DND-41 (cell line): ENCODE data around the gene SAMD4B.
A peak's percentile ranks its signal among the peaks of the same experiment; 100 is the strongest.

Source experiments
- ATAC-seq: fragments of 200-7000 bp; cut with Tn5 transposase; 3 replicates; pipeline ENCODE4 v1.9.1; 2021; ENCODE audit warnings: low read depth; ENCODE audit not compliant: insufficient read depth
- DNase-seq: peaks from one replicate; pipeline ENCODE4 v3.0.0-alpha.2; 2020
- H2AFZ ChIP-seq: 2 replicates; pipeline ENCODE4 v1.6.0; 2012; ENCODE audit warnings: low read depth, low read length
- H3K27ac ChIP-seq: 2 replicates; pipeline ENCODE4 v1.5.1; 2012; ENCODE audit warnings: low read length, inconsistent platforms
- H3K27me3 ChIP-seq: fragments of 200-600 bp; sonication (generic); 2 replicates; pipeline ENCODE4 v1.6.0; 2012; ENCODE audit warnings: low read length, mild to moderate bottlenecking, inconsistent platforms; ENCODE audit not compliant: insufficient read depth, poor library complexity
- H3K36me3 ChIP-seq: 2 replicates; pipeline ENCODE4 v1.5.1; 2012; ENCODE audit warnings: low read length, inconsistent platforms; ENCODE audit not compliant: insufficient read depth
- H3K4me1 ChIP-seq: 2 replicates; pipeline ENCODE4 v1.5.1; 2012; ENCODE audit warnings: mild to moderate bottlenecking, low read length; ENCODE audit not compliant: insufficient read depth
- H3K4me2 ChIP-seq: 2 replicates; pipeline ENCODE4 v1.6.0; 2012; ENCODE audit warnings: mild to moderate bottlenecking, moderate library complexity, low read length, inconsistent platforms; ENCODE audit not compliant: insufficient read depth
- H3K4me3 ChIP-seq, 2 experiments: fragments of 200-600 bp in 1 of 2; shearing (Covaris generic) in 1 of 2; 2 replicates each; pipeline ENCODE4 v1.5.1; 2012 to 2016; ENCODE audit warnings: inconsistent platforms in 2 of 2, low read length in 2 of 2, mild to moderate bottlenecking in 2 of 2, low read depth in 1 of 2, moderate library complexity in 1 of 2
- H3K79me2 ChIP-seq: 2 replicates; pipeline ENCODE4 v1.6.0; 2012; ENCODE audit warnings: low read length, inconsistent platforms; ENCODE audit not compliant: insufficient read depth
- H3K9ac ChIP-seq: 2 replicates; pipeline ENCODE4 v1.6.0; 2012; ENCODE audit warnings: low read depth, mild to moderate bottlenecking, inconsistent platforms, low read length, moderate library complexity
- H3K9me3 ChIP-seq: 2 replicates; pipeline ENCODE4 v1.5.1; 2012; ENCODE audit warnings: low read length, moderate library complexity, mild to moderate bottlenecking, inconsistent platforms; ENCODE audit not compliant: insufficient read depth, severe bottlenecking
- H4K20me1 ChIP-seq: 2 replicates; pipeline ENCODE4 v1.6.0; 2012; ENCODE audit warnings: low read length; ENCODE audit not compliant: insufficient read depth
- EZH2 ChIP-seq: IDR thresholded peaks from 3 replicates; pipeline ENCODE4 v1.6.1; 2012; ENCODE audit warnings: borderline replicate concordance, low read depth, mild to moderate bottlenecking, moderate library complexity, low read length, inconsistent platforms; ENCODE audit not compliant: severe bottlenecking
- TF ChIP-seq, protein P1 (sequence below): IDR thresholded peaks from 2 replicates; pipeline ENCODE4 v1.5.1; 2012; ENCODE audit warnings: borderline replicate concordance, low read length, moderate library complexity, mild to moderate bottlenecking; ENCODE audit not compliant: poor library complexity, severe bottlenecking; ENCODE audit errors: extremely low read depth

Gene SAMD4B

DNA sequence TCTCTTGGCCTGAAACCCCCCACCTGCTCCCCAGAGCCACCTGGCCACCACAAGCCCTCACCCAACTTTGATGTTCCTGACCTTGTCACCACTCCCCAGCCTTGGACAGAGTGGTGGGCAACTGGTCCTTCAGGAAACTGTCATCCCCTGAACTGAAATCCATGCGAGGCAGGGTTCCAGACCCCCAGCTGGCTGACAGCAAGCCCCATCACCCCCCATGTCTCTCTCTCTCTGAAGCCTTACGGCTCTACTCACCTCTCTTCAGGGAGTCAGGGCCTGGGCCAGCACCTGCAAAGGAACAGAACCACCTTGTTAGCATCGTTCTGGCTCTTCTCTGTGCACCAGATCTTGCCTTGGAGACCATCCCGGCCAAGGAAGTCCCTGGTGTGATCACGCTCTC lies 24.1 kb upstream of the SAMD4B start:
- Histone ChIP-seq H3K4me2 (no peak overlapping the region), H3K27me3 (no peaks in the 10 kb centered on the region), H4K20me1 (no peaks in the 10 kb centered on the region; the same call in 1 of the 2 replicates), H3K4me3 (no peak overlapping the region), H3K36me3 (peaks cover 31% of the 10 kb centered on the region), H3K9me3 (no peaks in the 10 kb centered on the region), H3K27ac (no peak overlapping the region), H2AFZ (no peak overlapping the region), H3K9ac (no peak overlapping the region), H3K79me2 (peaks cover 12% of the 10 kb centered on the region; the same call in 1 of the 2 replicates), H3K4me1 (peaks cover 24% of the 10 kb centered on the region)
- TF ChIP-seq EZH2, result no peak
- TF ChIP-seq, protein P1, sequence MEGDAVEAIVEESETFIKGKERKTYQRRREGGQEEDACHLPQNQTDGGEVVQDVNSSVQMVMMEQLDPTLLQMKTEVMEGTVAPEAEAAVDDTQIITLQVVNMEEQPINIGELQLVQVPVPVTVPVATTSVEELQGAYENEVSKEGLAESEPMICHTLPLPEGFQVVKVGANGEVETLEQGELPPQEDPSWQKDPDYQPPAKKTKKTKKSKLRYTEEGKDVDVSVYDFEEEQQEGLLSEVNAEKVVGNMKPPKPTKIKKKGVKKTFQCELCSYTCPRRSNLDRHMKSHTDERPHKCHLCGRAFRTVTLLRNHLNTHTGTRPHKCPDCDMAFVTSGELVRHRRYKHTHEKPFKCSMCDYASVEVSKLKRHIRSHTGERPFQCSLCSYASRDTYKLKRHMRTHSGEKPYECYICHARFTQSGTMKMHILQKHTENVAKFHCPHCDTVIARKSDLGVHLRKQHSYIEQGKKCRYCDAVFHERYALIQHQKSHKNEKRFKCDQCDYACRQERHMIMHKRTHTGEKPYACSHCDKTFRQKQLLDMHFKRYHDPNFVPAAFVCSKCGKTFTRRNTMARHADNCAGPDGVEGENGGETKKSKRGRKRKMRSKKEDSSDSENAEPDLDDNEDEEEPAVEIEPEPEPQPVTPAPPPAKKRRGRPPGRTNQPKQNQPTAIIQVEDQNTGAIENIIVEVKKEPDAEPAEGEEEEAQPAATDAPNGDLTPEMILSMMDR, result no peak
- DNase-seq (no peak), ATAC-seq (no peak)

DNA sequence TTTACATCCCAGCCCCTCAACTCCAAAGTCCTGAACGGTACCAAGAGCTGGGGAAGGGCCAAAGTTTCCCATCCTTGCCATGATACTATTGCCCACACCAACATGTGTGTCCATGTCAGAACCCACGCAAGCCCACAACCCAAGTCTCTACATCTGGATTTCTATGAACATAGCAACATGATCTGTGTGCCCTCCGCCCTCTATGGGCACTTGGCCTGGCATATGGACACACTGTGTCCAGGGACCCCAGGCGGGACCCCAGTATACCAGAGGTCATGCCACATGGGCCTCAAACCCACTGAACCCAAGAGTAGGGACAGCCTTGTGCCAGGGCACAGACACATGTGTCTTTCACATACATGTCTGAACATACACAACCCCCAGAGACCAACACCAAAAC lies 23.5 kb upstream of the SAMD4B start:
- Histone ChIP-seq H3K4me3 (no peak overlapping the region), H4K20me1 (no peaks in the 10 kb centered on the region; the same call in 1 of the 2 replicates), H2AFZ (no peak overlapping the region), H3K4me2 (peak overlapping the region; percentile 98; the same call in 1 of the 2 replicates), H3K27ac (no peak overlapping the region), H3K9ac (no peak overlapping the region), H3K36me3 (peaks cover 25% of the 10 kb centered on the region), H3K4me1 (peaks cover 24% of the 10 kb centered on the region), H3K9me3 (no peaks in the 10 kb centered on the region), H3K27me3 (no peaks in the 10 kb centered on the region), H3K79me2 (peaks cover 12% of the 10 kb centered on the region; the same call in 1 of the 2 replicates)
- DNase-seq (no peak), ATAC-seq (no peak)
- no peak for TF ChIP-seq EZH2
- TF ChIP-seq, protein P1, result no peak

DNA sequence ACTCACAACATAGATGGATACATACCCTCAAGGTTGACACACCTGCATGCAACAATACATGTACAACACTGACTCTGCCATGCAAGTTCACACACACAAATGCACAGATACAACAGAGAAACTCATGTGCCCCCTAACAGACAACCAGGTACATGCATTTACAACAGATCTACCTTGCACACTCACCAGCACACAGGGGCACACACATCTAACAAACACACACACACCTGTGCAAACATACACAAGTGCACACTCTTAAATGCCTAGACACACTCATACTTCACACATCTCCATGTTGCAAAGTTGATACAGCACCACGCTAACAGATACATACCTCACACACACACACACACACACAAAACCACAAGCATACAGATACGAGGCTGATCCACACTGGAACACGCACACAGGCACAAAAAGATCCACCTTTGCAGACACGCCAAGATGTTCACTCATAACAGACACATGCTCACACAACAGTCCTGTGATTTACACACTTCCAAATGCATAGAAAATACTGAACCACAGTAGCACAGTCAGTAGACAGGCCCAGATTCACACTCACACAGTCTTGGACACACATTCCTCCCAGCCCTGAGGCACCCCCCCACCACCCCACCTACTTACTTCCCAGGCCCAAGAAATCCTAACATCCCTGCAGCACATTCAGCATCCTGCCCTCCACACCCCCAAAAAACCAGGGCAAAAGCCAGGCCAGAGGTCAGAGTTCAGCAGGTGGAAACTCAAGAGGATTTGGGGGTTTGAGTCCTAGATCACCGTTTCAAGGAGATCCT lies 22.9 kb upstream of the SAMD4B start:
- H3K79me2 ChIP-seq, result peaks cover 12% of the 10 kb centered on the region; the same call in 1 of the 2 replicates
- no peak for TF ChIP-seq EZH2
- TF ChIP-seq, protein P1, result no peak
- H3K9ac ChIP-seq, result peak overlapping the region; percentile 85; the same call in 1 of the 2 replicates
- H2AFZ ChIP-seq, result no peak overlapping the region
- peaks cover 19% of the 10 kb centered on the region for H3K36me3 ChIP-seq
- H3K27ac ChIP-seq, result no peak overlapping the region; the same call in 1 of the 2 replicates
- H3K4me2 ChIP-seq, result peak overlapping the region; percentile 98
- ATAC-seq (no peak), DNase-seq (no peak)
- H3K4me3 ChIP-seq, result peak overlapping the region in 1 of 2 experiments; percentile 98; a peak in 3 of 4 replicates
- peaks cover 24% of the 10 kb centered on the region for H3K4me1 ChIP-seq
- H3K27me3 ChIP-seq, result no peaks in the 10 kb centered on the region
- no peaks in the 10 kb centered on the region; the same call in 1 of the 2 replicates for H4K20me1 ChIP-seq
- H3K9me3 ChIP-seq, result no peaks in the 10 kb centered on the region
